IMR-90 (cell line): ENCODE results near the gene CARMIL1. TPM values are rescaled to one million over a fixed set of nuclear protein-coding genes. Genes with fewer than 3 reads are reported as not detected.

ENCODE experiments used
- ATAC-seq: fragments of 200-7000 bp; cut with Tn5 transposase; 2 replicates; pipeline ENCODE4 v1.9.1; 2020; ENCODE audit warnings: low read depth, mild to moderate bottlenecking, moderate library complexity
- BruUV-seq: library from RNA; stranded (reverse); fragments of 400-500 nt; replicated peaks from 2 replicates; lab custom pipeline; 2021; lab: Mats Ljungman, UMichigan
- CTCF ChIA-PET: fragments of 300-600 bp; formaldehyde crosslinking; extraction: SDS; loops from one replicate; lab custom pipeline; 2021; ENCODE audit warnings: antibody characterized with exemption; lab: Yijun Ruan, JAX
- POLR2A ChIA-PET: fragments of 300-600 bp; sonication (Branson Sonifier 250); formaldehyde crosslinking; loops from one replicate; lab custom pipeline; 2022; ENCODE audit warnings: antibody characterized with exemption; ENCODE audit not compliant: unreplicated experiment; lab: Charles Lee
- DNase-seq: peaks from one replicate; pipeline ENCODE4 v3.0.0; 2013
- H2AFZ ChIP-seq: replicated peaks from 2 replicates; pipeline ENCODE3; 2013; ENCODE audit warnings: low read length, mild to moderate bottlenecking; ENCODE audit not compliant: poor library complexity
- H2AK5ac ChIP-seq: 2 replicates; pipeline ENCODE4 v1.6.1; 2013; ENCODE audit warnings: low read depth, low read length, inconsistent platforms
- H2AK9ac ChIP-seq: replicated peaks from 2 replicates; pipeline ENCODE3; 2013; ENCODE audit warnings: mild to moderate bottlenecking, low read depth, low read length, moderate library complexity; ENCODE audit not compliant: poor library complexity
- H2BK120ac ChIP-seq: 2 replicates; pipeline ENCODE4 v1.6.1; 2013; ENCODE audit warnings: low read depth, low read length, inconsistent platforms
- H2BK15ac ChIP-seq: 3 replicates; pipeline ENCODE4 v1.6.1; 2013; ENCODE audit warnings: low read depth, low read length, inconsistent platforms
- H2BK20ac ChIP-seq: 2 replicates; pipeline ENCODE4 v1.6.1; 2013; ENCODE audit warnings: low read depth, mild to moderate bottlenecking, inconsistent platforms, low read length, moderate library complexity
- H2BK5ac ChIP-seq: 2 replicates; pipeline ENCODE4 v1.6.1; 2013; ENCODE audit warnings: mild to moderate bottlenecking, low read depth, low read length, inconsistent platforms; ENCODE audit not compliant: poor library complexity, severe bottlenecking
- H3K14ac ChIP-seq: replicated peaks from 2 replicates; pipeline ENCODE4 v1.6.1; 2013; ENCODE audit warnings: low read depth, low read length, inconsistent platforms
- H3K18ac ChIP-seq: 2 replicates; pipeline ENCODE4 v1.6.1; 2013; ENCODE audit warnings: low read depth, low read length, control low read depth
- H3K23ac ChIP-seq: 2 replicates; pipeline ENCODE4 v1.6.1; 2013; ENCODE audit warnings: low read depth, low read length, inconsistent platforms
- H3K27ac ChIP-seq: 2 replicates; pipeline ENCODE4 v1.5.1; 2013; ENCODE audit warnings: mild to moderate bottlenecking, control low read depth, low read length; ENCODE audit not compliant: insufficient read depth
- H3K27me3 ChIP-seq: 2 replicates; pipeline ENCODE4 v1.6.1; 2013; ENCODE audit warnings: low read length; ENCODE audit not compliant: control insufficient read depth, insufficient read depth
- H3K36me3 ChIP-seq: 2 replicates; pipeline ENCODE4 v1.6.1; 2013; ENCODE audit warnings: low read length, mixed read lengths; ENCODE audit not compliant: control insufficient read depth, insufficient read depth
- H3K4ac ChIP-seq: 2 replicates; pipeline ENCODE4 v1.6.1; 2013; ENCODE audit warnings: low read depth, low read length, inconsistent platforms
- H3K4me1 ChIP-seq: 2 replicates; pipeline ENCODE4 v1.6.1; 2013; ENCODE audit warnings: low read length, mixed read lengths; ENCODE audit not compliant: control insufficient read depth, insufficient read depth
- H3K4me2 ChIP-seq: 2 replicates; pipeline ENCODE4 v1.6.1; 2013; ENCODE audit warnings: low read depth, mild to moderate bottlenecking, control low read depth, low read length, moderate library complexity
- H3K4me3 ChIP-seq: 2 replicates; pipeline ENCODE4 v1.5.1; 2013; ENCODE audit warnings: low read depth, mild to moderate bottlenecking, control low read depth, low read length, moderate library complexity; ENCODE audit not compliant: insufficient read depth
- H3K56ac ChIP-seq: 2 replicates; pipeline ENCODE4 v1.6.1; 2013; ENCODE audit warnings: low read length, inconsistent platforms; ENCODE audit not compliant: insufficient read depth; ENCODE audit errors: extremely low read depth
- H3K79me1 ChIP-seq, 2 experiments: 2 replicates each; pipeline ENCODE4 v1.6.1; 2013; ENCODE audit warnings: low read length in 2 of 2, inconsistent platforms in 1 of 2, low read depth in 1 of 2
- H3K9ac ChIP-seq: 2 replicates; pipeline ENCODE4 v1.6.1; 2013; ENCODE audit warnings: low read depth, low read length, control low read depth
- H3K9me1 ChIP-seq: 2 replicates; pipeline ENCODE4 v1.6.1; 2013; ENCODE audit warnings: low read length, inconsistent platforms; ENCODE audit not compliant: insufficient read depth
- H3K9me3 ChIP-seq: 2 replicates; pipeline ENCODE4 v1.6.1; 2013; ENCODE audit warnings: low read length; ENCODE audit not compliant: control insufficient read depth, insufficient read depth
- H4K20me1 ChIP-seq: 2 replicates; pipeline ENCODE4 v1.6.1; 2013; ENCODE audit warnings: low read length, inconsistent platforms; ENCODE audit not compliant: insufficient read depth
- H4K5ac ChIP-seq: 2 replicates; pipeline ENCODE4 v1.6.1; 2013; ENCODE audit warnings: mild to moderate bottlenecking, low read depth, low read length, control low read depth
- H4K8ac ChIP-seq, 2 experiments: 2 replicates each; pipeline ENCODE4 v1.6.1; 2013; ENCODE audit warnings: low read depth in 2 of 2, low read length in 2 of 2, control low read depth in 1 of 2, inconsistent platforms in 1 of 2
- H4K91ac ChIP-seq: 2 replicates; pipeline ENCODE4 v1.6.1; 2013; ENCODE audit warnings: low read depth, low read length, inconsistent platforms; ENCODE audit not compliant: insufficient read depth
- BHLHE40 ChIP-seq: fragments of 150-350 bp; IDR thresholded peaks from 2 replicates; pipeline ENCODE4 v1.6.1; 2016; ENCODE audit warnings: mild to moderate bottlenecking, low read depth, low read length
- CHD1 ChIP-seq: IDR thresholded peaks from 2 replicates; pipeline ENCODE4 v1.6.1; 2012; ENCODE audit warnings: low read depth, low read length, improper control_type of control experiment
- MAZ ChIP-seq: IDR thresholded peaks from 2 replicates; pipeline ENCODE4 v1.6.1; 2012; ENCODE audit warnings: low read depth, mild to moderate bottlenecking, low read length, improper control_type of control experiment, moderate library complexity, borderline replicate concordance
- MXI1 ChIP-seq: IDR thresholded peaks from 2 replicates; pipeline ENCODE4 v1.6.1; 2012; ENCODE audit warnings: low read depth, mild to moderate bottlenecking, low read length, moderate library complexity, borderline replicate concordance
- RCOR1 ChIP-seq: IDR thresholded peaks from 2 replicates; pipeline ENCODE4 v1.6.1; 2012; ENCODE audit warnings: mild to moderate bottlenecking, low read length, improper control_type of control experiment; ENCODE audit not compliant: insufficient replicate concordance
- dilution Hi-C: fragments of 300-500 bp; cut with HindIII; formaldehyde crosslinking; loops from one replicate; pipeline ENCODE4 v1.14.3; 2018; ENCODE audit warnings: low sequenced_read_pairs; ENCODE audit not compliant: unreplicated experiment
- in situ Hi-C: fragments of 300-500 bp; cut with MboI; formaldehyde crosslinking; loops from 3 replicates; pipeline ENCODE4 v1.14.3; 2019; ENCODE audit warnings: low sequenced_read_pairs, inconsistent platforms, mixed read lengths
- intact Hi-C: fragments of 100-400 bp; cut with micrococcal nuclease; formaldehyde crosslinking; loops from 2 replicates; pipeline ENCODE4 v1.10.0; 2022
- polyA plus RNA-seq, 3 experiments: library from polyadenylated mRNA; depleted of rRNA; stranded (reverse); fragments of >200 nt; gene quantifications; 2 replicates each; pipeline ENCODE4 v1.2.3, GENCODE V29; 2012; ENCODE audit warnings: low replicate concordance in 1 of 3
- total RNA-seq: library from RNA; depleted of rRNA; stranded (reverse); fragments of >200 nt; gene quantifications from 2 replicates; pipeline ENCODE4 v1.2.3, GENCODE V29; 2012
- TF ChIP-seq, protein P1 (sequence below): conservative IDR thresholded peaks from 2 replicates; pipeline ENCODE4 v1.5.1; 2012; ENCODE audit warnings: mild to moderate bottlenecking, low read depth, low read length, improper control_type of control experiment

CARMIL1 gene
- total and polyA plus RNA-seq, 2 of the 4 experiments (the other 2 are of a cell fraction), result 1.3 to 2.9 TPM

DNA sequence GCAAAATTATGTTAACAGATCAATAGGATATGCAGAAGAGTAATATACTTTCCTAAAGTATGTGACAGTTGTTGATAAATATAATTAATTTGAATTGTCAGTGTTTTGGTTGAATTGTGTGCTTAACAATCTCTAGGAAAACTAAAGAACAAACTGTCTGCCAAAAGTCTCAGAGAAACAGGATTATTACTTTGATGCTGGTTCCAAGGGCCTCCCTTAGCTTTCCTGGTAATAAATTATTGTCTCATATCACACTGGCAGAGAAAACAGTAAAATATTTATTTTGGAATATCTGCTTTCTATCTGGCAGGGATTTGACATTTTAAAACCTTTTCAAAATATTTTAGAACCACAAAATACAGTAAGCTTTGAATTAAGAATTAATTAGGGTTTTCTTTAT is 40.1 kb upstream of the CARMIL1 start:
- no peak overlapping the region for H3K14ac ChIP-seq
- no peak overlapping the region for H3K18ac ChIP-seq
- no peak overlapping the region for H4K5ac ChIP-seq
- H3K4me3 ChIP-seq, result no peak overlapping the region
- intact Hi-C loops (no loop called here), dilution Hi-C loops (no loop called here), in situ Hi-C loops (no loop called here)
- no peak overlapping the region for H2BK15ac ChIP-seq
- no peaks in the 10 kb centered on the region for H3K4me1 ChIP-seq
- H3K9me1 ChIP-seq, result no peaks in the 10 kb centered on the region
- ATAC-seq (no peak), DNase-seq (no peak)
- no TSS peak for BruUV-seq
- CTCF ChIA-PET, result no interaction called here
- H4K8ac ChIP-seq, result no peak overlapping the region
- no peak overlapping the region for H2BK120ac ChIP-seq
- H3K4ac ChIP-seq, result no peak overlapping the region
- H3K4me2 ChIP-seq, result no peak overlapping the region
- POLR2A ChIA-PET, result no interaction called here
- no peak overlapping the region for H2AK9ac ChIP-seq
- H3K9ac ChIP-seq, result no peak overlapping the region
- no peak overlapping the region for H2BK20ac ChIP-seq
- no peak overlapping the region for H2BK5ac ChIP-seq
- H3K79me1 ChIP-seq, result no peaks in the 10 kb centered on the region
- no peak overlapping the region for H3K56ac ChIP-seq
- no peak overlapping the region for H4K91ac ChIP-seq
- no peaks in the 10 kb centered on the region for H4K20me1 ChIP-seq
- H3K9me3 ChIP-seq, result no peaks in the 10 kb centered on the region
- H3K23ac ChIP-seq, result no peak overlapping the region
- no peak overlapping the region for H2AK5ac ChIP-seq
- H3K27me3 ChIP-seq, result no peaks in the 10 kb centered on the region
- H3K36me3 ChIP-seq, result no peaks in the 10 kb centered on the region
- no peak for TF ChIP-seq MXI1
- TF ChIP-seq MAZ, result no peak
- TF ChIP-seq RCOR1, result no peak
- TF ChIP-seq, protein P1, sequence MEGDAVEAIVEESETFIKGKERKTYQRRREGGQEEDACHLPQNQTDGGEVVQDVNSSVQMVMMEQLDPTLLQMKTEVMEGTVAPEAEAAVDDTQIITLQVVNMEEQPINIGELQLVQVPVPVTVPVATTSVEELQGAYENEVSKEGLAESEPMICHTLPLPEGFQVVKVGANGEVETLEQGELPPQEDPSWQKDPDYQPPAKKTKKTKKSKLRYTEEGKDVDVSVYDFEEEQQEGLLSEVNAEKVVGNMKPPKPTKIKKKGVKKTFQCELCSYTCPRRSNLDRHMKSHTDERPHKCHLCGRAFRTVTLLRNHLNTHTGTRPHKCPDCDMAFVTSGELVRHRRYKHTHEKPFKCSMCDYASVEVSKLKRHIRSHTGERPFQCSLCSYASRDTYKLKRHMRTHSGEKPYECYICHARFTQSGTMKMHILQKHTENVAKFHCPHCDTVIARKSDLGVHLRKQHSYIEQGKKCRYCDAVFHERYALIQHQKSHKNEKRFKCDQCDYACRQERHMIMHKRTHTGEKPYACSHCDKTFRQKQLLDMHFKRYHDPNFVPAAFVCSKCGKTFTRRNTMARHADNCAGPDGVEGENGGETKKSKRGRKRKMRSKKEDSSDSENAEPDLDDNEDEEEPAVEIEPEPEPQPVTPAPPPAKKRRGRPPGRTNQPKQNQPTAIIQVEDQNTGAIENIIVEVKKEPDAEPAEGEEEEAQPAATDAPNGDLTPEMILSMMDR, result no peak
- TF ChIP-seq BHLHE40, result no peak
- TF ChIP-seq CHD1, result no peak
- H2AFZ ChIP-seq, result no peak overlapping the region
- no peak overlapping the region for H3K27ac ChIP-seq
